NCI-H1930 (cell line): ENCODE measurements around the gene GK2.
A peak's percentile ranks its signal among the peaks of the same experiment; 100 is the strongest.

Experiments
- DNase-seq, 2 experiments: peaks; one replicate each; lab custom pipeline; 2025; lab: John Stamatoyannopoulos, UW

The GK2 gene

DNA sequence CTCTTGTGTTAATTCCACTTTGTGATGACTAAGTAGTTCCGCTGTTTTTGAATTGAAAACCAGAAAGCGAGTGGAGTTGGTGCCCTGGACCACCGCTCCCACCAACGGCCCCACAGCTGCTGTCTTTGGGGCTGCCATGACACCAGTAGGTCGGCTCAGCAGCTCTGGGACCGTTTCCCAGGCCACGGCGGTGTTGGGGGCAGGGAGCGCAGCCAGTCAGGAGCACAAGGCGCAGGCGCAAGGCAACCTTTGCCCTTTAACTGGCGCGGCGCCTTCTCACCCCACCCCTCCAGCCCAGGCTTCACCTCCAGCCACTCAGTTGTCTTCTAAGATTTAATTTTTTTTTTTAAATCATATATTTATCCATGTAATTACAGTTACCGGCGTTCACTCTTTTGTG lies at the start of gene GK2:
TSS of gene GK2 (minus strand) at position 166 of the 400 bp plus-strand sequence. CDS start at position 138, 28 bp downstream.
- DNase-seq, result no peak

DNA sequence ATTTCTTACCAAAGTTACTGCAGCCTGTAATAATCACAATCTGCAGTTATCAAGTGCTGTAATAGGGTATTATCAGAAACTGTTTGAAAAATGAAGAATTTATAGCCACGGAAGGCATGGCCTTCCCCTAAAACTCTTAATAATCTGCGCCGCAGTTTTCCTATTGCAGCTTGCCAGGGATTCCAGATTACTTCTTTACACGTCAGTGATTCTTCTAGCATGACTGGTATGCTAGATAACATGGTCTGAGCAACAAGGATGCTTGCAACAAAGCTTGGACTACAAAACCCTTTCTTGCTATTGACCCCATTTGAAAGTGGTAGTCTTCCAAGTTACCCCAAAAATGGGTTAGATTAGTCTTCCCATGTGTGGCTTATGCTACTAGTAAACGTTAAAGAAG lies 47.2 kb upstream of the GK2 start:
- no peak for DNase-seq

DNA sequence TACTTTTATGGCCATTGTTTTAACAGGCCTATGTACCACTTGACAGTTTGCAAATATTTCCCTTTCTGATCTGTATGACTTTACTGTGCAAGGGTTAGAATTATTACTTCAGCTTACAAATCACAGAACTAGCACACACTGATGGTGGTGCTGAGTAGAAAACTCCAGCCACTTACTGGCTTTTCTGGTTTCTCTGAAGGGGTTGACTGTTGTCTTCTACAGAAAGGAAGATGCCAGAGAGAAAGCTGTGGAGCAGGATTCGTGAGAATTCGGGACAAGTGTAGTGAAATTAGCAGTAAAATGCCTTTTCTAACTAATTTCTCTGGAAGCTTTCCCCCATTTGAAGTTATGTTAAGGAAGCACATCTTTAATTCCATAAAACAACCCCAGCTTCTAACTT lies 46.6 kb upstream of the GK2 start:
- DNase-seq, result no peak

DNA sequence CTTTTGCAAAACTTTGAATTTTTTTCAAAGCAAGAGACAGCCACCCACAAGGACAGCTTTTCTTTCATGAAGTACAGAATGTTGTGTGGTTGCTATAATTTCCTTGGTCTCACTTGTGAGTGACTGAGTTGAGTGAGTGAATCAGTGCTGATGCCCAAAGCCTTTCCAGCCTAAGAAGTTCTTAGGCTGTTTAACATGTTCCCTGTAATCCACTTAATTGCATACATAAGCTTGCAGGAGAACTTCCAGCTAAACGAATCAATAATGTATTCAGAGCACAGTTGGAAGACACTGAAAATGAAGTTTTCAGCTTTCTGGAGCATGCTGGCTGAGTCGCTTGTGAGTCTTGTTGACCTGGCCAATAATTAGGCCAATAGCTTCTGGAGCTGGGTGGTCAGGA lies 42.0 kb upstream of the GK2 start:
- no peak for DNase-seq

DNA sequence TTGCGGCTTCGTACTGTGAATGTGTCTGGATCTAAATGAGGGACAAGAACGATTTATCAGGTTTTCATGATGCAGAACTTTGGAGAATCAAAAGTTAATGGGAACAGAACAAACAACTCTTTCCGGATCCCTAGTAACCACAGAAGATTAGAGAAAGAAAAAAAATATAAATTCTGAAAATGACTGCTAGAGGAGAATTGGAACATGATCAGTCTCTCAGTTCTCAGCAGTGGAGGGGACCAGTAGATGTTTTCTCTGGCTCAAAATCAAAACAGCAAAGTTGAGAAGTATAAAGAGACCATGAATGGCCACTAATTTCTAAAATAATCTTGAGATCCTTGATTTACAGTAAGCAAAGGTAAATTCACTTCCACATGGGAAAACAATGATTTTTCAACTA lies 38.1 kb upstream of the GK2 start:
- DNase-seq, result no peak

DNA sequence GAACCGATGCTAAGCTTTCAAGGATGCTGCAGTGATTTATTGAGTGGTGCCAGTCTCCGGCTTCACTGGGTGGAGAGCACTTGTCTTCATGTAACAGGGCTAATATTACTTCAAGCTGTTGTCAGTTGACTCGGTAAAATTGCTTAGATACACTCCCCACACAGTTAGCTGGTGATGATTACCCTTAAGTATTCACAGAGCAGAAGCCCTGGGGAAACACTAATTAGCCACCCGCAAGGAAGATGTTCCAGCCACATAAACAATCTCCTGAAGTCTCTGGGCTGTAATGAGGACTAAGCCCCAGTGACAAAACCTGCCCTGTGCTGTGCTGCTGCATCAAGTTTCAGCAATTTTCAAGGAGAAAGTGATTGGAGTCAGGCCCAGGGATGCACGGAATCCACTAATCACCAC lies 37.3 kb upstream of the GK2 start:
- DNase-seq, result peak; percentile 50 to 63

DNA sequence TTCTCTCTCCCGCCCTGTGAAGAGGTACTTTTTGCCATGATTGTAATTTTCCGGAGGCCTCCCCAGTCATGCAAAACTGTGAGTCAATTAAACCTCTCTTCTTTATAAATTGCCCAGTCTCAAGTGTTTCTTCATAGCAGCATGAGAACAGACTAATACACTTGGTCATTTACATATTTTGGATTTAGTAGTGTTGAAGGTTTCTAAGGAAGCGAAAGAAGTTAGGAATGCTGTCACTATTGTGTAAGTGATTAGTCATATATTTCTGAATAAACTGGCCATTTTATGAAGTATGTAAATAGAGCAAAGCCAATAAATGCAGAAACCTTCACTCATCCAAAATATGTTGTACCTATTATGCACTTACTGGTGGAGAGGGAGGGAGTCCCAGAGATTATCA lies 34.4 kb upstream of the GK2 start:
- no peak for DNase-seq

DNA sequence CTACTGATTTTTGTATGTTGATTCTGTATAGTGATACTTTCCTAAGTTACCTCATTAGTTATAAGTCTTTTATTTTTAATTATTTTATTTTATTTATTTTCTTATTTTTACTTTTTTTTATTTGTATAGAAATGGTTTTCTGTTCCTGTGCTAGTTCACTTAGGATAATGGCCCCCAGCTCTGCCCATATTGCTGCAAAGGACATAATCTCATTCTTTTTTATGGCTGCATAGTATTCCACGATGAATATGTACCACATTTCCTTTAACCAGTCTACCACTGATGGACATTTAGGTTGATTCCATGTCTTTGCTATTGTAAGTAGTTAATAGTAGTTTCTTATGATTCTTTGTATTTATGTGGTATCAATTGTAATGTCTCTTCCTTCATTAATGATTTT lies 31.5 kb upstream of the GK2 start:
- DNase-seq, result no peak

DNA sequence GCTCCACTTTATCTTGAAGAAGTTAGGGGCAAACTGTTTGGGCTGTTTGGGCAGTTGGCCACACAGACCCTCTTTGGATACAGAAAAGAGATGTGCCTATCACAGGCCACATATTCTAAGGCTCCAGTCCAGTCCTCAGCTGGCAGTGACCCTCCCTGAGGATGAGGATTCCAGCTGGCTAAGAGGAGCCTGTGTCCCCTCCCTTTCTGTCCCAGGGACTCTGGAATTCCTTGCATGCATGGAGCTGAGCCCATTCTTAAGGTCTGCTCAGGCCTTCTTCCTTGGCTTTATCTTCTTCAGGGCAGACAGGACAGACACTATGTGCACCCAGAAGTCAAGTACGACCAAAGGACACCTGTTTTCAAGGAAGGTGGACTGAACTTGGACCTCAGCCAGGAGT lies 23.8 kb upstream of the GK2 start:
- DNase-seq, result no peak

DNA sequence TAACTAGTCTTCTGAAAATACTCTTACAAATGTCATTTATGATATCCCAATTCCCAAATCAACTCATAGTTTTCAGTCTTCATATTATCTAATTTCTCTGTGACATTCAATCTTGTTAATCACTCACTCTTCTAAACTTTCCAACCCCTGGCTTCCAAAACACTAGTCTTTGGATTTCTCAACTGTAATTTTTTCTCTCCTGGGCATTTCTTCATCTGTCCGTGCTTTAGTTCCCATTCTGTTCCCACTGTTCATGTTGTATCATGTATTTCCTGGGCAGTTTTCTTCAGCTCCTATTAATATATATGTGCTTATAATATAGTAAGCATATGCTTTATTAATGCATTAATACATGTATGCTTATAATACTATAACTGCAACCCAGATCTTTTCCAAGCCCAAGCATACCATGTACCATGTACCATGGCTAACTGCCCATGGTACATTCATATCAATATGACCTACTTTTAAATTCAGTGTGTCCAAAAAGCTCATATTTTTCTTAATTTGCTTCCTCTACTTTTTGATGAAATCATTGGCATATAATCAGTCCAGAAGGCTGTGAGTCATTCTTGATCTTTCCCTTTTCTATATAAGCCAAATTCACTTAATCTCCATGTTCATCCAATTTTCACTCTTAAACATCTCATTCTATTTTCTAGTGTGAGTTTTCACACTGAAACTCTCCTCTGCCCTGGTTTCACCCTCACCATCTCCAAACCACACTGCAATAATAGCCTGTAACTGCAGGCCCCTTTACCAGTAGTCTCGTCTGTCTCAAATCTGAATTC lies 21.3 kb upstream of the GK2 start:
- DNase-seq, result no peak

DNA sequence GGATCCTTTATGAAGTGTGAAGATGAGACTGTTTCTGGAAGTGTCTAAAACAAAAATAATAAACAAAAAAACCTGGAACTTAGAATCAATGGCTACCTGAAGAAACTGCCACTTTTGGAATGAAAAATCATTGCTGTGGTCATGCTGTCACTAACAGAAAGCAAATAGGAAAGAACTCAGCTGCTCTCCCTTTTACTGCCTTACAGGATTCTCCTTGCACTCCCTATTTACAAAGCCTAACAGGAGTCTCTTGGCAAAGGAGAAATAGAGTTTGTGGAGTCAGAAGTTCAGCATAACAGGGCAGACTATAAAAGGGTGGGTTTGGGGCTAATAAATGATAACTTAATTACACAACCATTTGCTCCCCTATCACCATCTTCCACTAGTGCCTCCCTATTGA lies 19.0 kb upstream of the GK2 start:
- DNase-seq, result no peak

DNA sequence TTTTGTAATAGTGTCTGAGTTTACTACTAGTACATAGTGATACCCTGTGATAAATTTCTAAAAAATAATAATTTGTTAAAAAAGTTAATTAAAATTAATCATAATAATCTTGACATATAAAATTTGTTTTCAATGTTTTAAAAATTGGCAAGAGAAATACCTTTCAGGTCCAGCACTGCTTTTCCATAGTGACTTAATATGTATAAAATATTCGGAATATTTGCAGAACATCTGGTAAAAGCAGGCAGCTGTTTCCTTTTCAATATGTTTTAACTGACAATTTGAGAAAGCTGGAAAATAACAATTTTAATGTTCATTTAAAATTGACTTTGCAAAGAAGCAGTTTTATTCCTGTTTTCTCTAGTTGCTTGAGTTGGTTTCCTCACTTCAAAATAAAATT lies 17.6 kb upstream of the GK2 start:
- DNase-seq, result no peak

DNA sequence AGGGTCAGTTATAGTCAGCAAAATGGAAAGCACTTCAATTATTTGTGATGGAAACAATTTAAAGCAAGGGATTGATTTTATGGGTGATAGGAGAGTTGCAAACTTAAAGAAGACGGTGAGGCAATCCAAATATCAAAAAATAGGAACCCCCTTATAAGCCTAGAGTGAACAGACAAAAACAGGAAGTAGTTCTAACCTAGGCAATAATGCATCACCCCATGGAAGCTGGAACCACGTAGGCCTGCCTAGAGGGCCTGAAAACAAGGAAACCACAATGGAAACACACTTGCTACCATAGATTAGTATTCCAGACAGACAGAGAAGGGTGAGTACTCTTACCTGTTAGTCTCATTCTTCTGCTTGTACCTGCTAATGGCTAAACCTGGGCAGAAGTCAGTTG lies 13.5 kb upstream of the GK2 start:
- DNase-seq, result no peak

DNA sequence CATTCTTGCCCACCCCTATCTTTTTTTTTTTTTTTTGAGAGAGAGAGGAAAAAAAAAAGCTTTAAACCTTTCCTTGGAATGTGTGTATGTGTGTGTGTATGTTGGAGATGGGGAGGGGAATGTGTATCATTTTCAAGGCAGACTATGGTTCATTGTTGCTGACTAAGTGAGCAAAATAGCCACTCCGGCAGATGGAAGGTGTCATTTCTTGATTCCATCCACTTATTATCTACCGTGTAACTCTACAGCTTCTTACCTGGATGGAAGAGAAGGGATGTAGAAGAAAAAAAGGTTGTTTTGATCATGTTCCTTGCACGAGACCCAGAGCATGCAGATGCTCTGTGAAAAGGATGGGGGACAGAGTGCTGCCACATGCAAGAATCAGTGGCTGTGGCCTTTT lies 5.9 kb upstream of the GK2 start:
- peak in 1 of 2 experiments; percentile 6 for DNase-seq

DNA sequence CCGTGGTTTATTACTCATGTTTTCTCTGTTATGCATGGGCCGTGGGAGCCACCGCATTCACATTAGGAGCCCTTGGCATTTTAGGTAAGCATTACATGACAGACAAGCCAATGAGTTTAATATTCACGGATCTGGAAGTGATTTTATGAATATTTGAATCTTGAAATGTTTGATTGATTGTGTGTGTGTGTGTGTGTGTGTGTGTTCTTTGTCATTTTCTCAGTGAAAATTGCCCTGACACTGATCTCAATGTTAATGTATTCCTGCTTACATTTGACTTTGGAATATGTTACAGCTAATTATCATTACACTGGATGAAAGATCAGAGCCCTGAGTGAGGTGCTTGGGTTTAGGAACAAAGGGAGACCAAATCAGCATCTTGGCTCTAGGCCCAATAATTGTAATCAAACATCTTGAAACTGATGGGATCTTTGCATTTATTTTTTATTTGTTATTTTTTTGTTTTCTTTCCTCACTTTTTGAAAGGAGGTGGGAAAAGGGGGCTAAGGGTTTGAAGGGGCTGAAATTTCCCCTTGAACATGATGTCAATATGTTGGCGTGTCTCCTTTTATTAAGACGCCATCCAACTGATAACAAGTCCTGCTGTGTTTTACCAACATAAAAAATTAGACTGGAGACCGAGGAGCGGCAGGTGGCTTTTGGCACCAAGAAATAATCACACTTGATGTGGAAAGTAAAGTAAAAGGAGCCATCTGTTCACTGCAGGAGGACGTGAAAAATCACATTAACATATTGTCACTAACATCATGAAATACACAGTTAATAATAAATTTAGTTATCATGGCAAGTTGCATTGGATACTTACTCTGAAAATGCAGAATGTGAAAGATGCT lies 5.2 kb upstream of the GK2 start:
- DNase-seq, result peak; percentile 29 to 40

DNA sequence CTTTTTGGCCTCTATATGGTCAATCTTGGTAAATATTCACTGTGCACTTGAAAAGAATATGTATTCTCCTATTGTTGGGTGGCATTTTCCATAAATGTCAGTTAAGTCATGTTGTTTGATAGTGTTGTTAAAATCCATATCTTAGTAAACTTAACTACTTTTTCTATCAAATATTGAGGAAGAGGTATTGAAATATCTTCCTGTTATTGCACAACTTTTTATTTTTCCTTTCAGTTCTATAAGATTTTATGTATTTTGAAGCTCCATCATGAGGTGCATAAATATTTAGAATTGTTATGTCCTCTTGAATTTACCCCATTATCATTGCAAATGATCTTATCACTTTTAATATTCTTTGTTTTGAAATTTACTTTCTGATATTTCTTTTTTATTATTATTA lies 3.4 kb downstream of the GK2 start:
- DNase-seq, result no peak

DNA sequence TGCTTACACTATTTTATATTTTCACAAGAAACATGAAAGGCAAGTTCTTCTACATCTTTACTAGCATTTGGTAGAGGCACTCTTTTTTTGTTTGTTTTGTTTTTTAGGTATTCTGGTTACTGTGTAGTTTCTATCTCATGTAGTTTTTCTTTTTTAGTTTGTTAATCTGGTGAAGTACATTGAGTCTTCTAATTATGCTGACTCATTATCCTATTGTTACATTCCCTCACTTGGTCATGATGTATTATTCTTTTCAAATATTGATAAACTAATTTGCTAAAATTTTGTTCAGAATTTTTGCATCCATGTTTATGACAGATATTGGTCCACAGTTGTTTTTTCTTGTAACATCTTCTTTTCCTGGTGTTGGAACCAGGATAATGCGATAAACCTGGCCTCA lies 4.7 kb downstream of the GK2 start:
- no peak for DNase-seq

DNA sequence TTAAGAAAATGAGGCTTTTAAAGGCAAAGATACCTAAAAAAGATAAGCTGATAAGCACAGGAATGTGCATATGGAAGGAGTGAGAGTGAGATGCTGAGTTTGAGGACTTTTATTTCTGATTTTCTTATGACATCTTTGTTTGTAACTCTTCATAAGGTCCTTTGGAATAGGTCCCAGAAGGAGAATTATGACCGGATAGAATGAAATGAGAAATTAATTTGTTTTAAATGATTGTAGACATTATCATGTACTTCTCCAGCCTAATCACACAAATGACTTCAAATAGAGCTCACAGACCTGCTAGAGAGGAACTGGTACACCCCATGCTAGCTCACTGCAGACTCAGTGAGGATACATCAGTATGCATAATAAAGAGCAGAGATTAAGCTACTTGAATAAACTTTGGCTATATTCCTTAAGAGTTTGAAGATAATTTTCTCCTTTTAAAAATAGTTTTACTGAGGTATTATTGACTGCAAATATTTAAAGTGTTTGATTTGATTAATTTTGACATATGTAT lies 5.6 kb downstream of the GK2 start:
- no peak for DNase-seq

DNA sequence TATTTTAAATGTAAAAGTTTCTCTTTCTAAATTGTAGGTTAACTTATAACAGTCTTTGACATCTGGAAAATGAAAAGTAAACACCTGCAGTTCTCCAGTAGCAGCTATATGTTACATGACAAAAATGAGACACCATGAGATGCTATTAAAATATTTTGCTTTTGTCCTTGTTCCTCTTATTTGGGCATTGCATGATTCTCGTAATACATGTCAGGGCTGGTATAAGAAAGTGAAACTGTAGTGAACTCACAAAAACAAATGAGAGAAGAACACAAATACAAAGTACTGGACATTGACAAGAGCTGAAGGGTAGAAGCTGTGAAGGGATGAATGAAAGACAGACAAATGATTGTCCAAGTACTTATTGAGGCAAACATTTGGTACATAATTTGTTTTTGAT lies 9.0 kb downstream of the GK2 start:
- DNase-seq, result no peak

DNA sequence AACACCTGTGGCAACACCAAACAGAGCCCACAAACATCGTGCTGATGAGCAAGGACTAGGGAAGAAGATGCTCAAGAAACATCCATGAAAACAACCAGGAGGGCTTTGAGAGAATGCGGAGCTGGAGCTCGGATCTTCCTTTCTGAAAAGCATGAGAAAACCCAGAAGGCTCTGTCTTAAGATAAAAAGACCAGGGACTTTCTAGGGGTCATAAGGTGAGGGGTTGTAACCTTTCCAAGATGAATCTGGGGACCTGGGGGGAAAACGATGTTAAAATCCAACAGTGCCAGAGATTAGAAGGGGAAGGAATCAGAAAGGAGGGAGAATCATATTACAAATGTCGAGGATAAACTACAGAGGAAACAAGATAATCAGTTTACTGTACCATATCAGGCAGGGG lies 10.1 kb downstream of the GK2 start:
- no peak for DNase-seq

DNA sequence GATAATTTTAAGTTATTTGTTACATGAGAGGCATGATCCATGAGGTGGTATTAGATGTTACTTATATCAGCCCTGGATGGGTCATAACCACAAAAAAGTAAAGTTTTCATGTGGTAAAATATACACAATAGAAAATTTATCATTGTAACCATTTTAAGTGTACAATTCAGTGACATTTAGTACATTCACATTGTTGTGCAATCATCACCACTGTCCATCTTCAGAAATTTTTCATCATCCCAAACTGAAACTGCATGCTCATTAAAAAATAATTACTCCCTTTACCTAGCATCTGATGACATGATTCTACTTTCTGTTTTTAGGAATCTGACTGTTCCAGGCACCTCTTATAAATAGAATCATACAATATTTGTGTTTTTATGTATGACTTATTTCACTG lies 11.2 kb downstream of the GK2 start:
- no peak for DNase-seq

DNA sequence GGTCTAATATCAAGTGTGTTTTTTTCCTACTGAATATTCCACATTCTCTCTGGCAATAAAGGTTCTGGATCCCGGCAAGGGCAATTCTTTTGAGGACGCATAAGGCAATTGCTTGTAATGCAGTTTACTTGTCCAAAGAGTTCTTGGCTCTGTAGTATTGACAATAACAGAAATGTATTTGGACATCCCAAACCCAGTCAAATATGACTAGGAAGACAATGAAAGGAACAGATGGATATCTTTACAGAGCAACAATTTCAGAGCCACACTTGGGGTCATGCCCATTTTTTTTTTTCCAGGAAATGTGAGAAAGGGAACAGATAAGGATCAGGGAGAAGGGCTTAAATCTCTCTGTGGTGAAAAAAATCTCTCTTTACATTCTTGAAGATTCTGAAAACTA lies 12.2 kb downstream of the GK2 start:
- peak in 1 of 2 experiments; percentile 7 for DNase-seq

DNA sequence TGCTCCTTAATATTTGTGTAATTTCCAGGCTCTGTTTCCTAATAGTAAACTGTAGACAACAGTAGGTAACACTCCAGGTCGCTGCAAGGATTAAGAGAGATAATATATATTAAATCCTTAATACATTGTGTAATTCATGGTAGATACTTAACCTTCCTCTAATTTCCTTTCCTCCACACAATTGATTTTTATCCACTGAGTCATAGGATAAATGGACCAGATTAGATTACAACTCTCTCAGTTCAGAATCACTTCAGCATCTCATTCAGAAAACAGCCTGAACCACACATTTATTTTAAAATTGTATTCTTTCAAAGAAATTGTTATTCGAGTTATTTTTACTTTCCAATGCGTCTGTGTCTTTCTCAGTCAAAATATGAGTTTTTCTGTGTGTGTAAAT lies 17.1 kb downstream of the GK2 start:
- DNase-seq, result no peak
